ENCODE data around the gene GPRC5B. TPM values are rescaled to one million over a fixed set of nuclear protein-coding genes. Genes with fewer than 3 reads are reported as not detected.

Gene GPRC5B
- total RNA-seq, 1 donor from 2014 or later, result 15.4 TPM

DNA sequence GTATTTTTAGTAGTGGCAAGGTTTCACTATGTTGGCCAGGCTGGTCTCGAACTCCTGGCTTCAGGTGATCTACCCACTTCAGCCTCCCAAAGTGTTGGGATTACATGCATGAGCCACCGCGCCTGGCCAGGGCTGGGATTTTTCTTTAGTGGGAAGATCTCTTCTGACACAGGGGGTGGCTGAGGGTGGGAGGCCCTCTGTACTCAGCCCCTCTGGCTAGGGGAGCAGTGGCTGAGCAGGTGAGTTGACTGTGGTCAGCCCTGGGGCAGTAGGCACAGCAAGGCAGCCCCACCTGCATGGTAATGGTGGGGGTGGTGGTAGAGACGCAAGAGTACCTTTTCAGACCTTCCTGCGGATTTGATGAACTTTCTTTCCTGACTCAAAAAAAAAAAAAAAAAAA, 12.3 kb upstream of the GPRC5B start:
- DNase-seq (no peak), ATAC-seq (no peak)
- Histone ChIP-seq H3K9me3 (no peaks in the 10 kb centered on the region), H3K27me3 (ENCODE audit: low read depth) (peaks cover 4% of the 10 kb centered on the region), H3K27ac (no peak overlapping the region), H3K4me1 (no peaks in the 10 kb centered on the region), H3K4me3 (no peak overlapping the region), H3K36me3 (no peaks in the 10 kb centered on the region)
- intact Hi-C loops (cut with DNase I), result no loop called here
- TF ChIP-seq, protein P1, sequence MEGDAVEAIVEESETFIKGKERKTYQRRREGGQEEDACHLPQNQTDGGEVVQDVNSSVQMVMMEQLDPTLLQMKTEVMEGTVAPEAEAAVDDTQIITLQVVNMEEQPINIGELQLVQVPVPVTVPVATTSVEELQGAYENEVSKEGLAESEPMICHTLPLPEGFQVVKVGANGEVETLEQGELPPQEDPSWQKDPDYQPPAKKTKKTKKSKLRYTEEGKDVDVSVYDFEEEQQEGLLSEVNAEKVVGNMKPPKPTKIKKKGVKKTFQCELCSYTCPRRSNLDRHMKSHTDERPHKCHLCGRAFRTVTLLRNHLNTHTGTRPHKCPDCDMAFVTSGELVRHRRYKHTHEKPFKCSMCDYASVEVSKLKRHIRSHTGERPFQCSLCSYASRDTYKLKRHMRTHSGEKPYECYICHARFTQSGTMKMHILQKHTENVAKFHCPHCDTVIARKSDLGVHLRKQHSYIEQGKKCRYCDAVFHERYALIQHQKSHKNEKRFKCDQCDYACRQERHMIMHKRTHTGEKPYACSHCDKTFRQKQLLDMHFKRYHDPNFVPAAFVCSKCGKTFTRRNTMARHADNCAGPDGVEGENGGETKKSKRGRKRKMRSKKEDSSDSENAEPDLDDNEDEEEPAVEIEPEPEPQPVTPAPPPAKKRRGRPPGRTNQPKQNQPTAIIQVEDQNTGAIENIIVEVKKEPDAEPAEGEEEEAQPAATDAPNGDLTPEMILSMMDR (IDR thresholded peaks at IDR 0.05), result no peak

DNA sequence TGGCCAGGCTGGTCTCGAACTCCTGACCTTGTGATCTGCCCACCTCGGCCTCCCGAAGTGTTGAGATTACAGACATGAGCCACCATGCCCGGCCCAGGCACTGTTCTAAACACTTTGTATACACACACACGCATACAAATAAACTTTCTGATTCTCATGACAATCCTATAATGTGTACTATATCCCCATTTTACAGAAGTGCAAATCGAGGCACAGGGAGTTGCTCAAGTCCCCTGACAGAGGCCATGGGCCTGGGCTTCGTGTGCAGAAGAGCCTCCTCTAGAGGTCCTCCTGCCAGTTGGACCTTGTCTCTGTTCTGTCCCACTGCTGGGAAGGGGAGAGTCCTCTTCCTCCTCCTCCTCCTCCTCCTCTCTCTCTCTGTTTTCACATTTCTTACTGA, 9.9 kb upstream of the GPRC5B start:
- Histone ChIP-seq H3K27me3 (ENCODE audit: low read depth) (peaks cover 4% of the 10 kb centered on the region), H3K4me3 (no peak overlapping the region), H3K9me3 (no peaks in the 10 kb centered on the region), H3K4me1 (no peaks in the 10 kb centered on the region), H3K36me3 (no peaks in the 10 kb centered on the region), H3K27ac (no peak overlapping the region)
- TF ChIP-seq, protein P1 (IDR thresholded peaks at IDR 0.05), result no peak
- intact Hi-C loops (cut with DNase I), result no loop called here
- no peak for DNase-seq
- no peak for ATAC-seq

DNA sequence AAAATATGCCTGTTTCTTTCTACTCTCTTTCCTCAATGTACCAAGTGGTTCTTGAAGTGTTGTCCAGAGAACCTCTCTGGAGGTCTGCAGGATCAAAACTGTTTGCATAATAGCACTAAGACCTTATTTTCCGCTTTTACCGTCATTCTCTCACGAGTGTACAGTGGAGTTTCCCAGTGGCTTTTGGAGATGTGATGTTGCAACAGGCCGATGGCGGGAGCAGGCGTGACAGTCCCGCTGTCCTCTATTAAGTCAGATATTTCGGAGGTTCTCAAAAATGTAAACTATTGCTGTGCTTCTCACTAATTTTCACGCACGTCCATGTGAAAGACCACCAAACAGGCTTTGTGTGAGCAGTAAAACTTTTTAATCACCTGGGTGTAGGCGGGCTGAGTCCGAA, 8.3 kb upstream of the GPRC5B start:
- DNase-seq (no peak), ATAC-seq (no peak)
- intact Hi-C loops (cut with DNase I), result no loop called here
- H3K4me1 ChIP-seq, result no peaks in the 10 kb centered on the region
- H3K36me3 ChIP-seq, result no peaks in the 10 kb centered on the region
- no peak overlapping the region for H3K27ac ChIP-seq
- no peaks in the 10 kb centered on the region for H3K9me3 ChIP-seq
- H3K4me3 ChIP-seq, result no peak overlapping the region
- TF ChIP-seq, protein P1 (IDR thresholded peaks at IDR 0.05), result no peak
- no peaks in the 10 kb centered on the region for H3K27me3 ChIP-seq (ENCODE audit: low read depth)

- H3K27me3 ChIP-seq (ENCODE audit: low read depth), result peaks cover under 1% of the 10 kb centered on the region
- DNase-seq, result no peak
- intact Hi-C loops (cut with DNase I), result no loop called here
- no peak for ATAC-seq
- no peaks in the 10 kb centered on the region for H3K36me3 ChIP-seq
- no peak overlapping the region for H3K27ac ChIP-seq
- no peaks in the 10 kb centered on the region for H3K9me3 ChIP-seq
- TF ChIP-seq, protein P1 (IDR thresholded peaks at IDR 0.05), result no peak
- H3K4me1 ChIP-seq, result peaks cover 4% of the 10 kb centered on the region
- H3K4me3 ChIP-seq, result no peak overlapping the region
These were observed 6.3 kb upstream of the GPRC5B start for GRCh38 chr16:19890901-19891300.

GRCh38 chr16:19888834-19889233, 4.2 kb upstream of the GPRC5B start:
- peaks cover 17% of the 10 kb centered on the region for H3K27me3 ChIP-seq (ENCODE audit: low read depth)
- H3K4me3 ChIP-seq, result no peak overlapping the region
- intact Hi-C loops (cut with DNase I), result no loop called here
- no peak overlapping the region for H3K27ac ChIP-seq
- peaks cover 14% of the 10 kb centered on the region for H3K4me1 ChIP-seq
- TF ChIP-seq, protein P1 (IDR thresholded peaks at IDR 0.05), result no peak
- H3K36me3 ChIP-seq, result no peaks in the 10 kb centered on the region
- ATAC-seq (no peak), DNase-seq (no peak)
- H3K9me3 ChIP-seq, result no peaks in the 10 kb centered on the region

All from lower lobe of right lung (tissue), 2 donors.